Measurements from ENCODE around the gene PABPC3.

The PABPC3 gene

GRCh38 chr13:25111585-25111956 lies 15.6 kb downstream of the PABPC3 start:
- H3K27ac ChIP-seq: no peak overlapping the region
- no peak for TF ChIP-seq CTCF (conservative IDR thresholded peaks at IDR 0.05)

GRCh38 chr13:25112695-25113255 lies 16.8 kb downstream of the PABPC3 start:
- H3K27ac ChIP-seq: no peak overlapping the region
- TF ChIP-seq CTCF (conservative IDR thresholded peaks at IDR 0.05): no peak

GRCh38 chr13:25114220-25114619 lies 18.3 kb downstream of the PABPC3 start:
- no peak overlapping the region for H3K27ac ChIP-seq
- TF ChIP-seq CTCF (conservative IDR thresholded peaks at IDR 0.05): peak; percentile 95

GRCh38 chr13:25116044-25116443 lies 20.1 kb downstream of the PABPC3 start:
- no peak for TF ChIP-seq CTCF (conservative IDR thresholded peaks at IDR 0.05)
- no peak overlapping the region for H3K27ac ChIP-seq

- TF ChIP-seq CTCF (conservative IDR thresholded peaks at IDR 0.05): no peak
- H3K27ac ChIP-seq: no peak overlapping the region
Measured at GRCh38 chr13:25117312-25117711, 21.4 kb downstream of the PABPC3 start.

GRCh38 chr13:25118378-25118905 lies 22.5 kb downstream of the PABPC3 start:
- no peak for TF ChIP-seq CTCF (conservative IDR thresholded peaks at IDR 0.05)
- no peak overlapping the region for H3K27ac ChIP-seq

GRCh38 chr13:25130944-25131343 lies 35.0 kb downstream of the PABPC3 start:
- no peak overlapping the region for H3K27ac ChIP-seq
- TF ChIP-seq CTCF (conservative IDR thresholded peaks at IDR 0.05): no peak
